ENCODE data around the gene CTAGE8. TPM values are rescaled to one million over a fixed set of nuclear protein-coding genes. Genes with fewer than 3 reads are reported as not detected.
"Not testable (repeated sequence)": the region's sequence is repeated elsewhere in the genome, so short reads cannot be mapped to it uniquely, and the experiment has no call there.

Gene CTAGE8
- polyA plus RNA-seq, 3 donors from 2014 or later: not detected

DNA sequence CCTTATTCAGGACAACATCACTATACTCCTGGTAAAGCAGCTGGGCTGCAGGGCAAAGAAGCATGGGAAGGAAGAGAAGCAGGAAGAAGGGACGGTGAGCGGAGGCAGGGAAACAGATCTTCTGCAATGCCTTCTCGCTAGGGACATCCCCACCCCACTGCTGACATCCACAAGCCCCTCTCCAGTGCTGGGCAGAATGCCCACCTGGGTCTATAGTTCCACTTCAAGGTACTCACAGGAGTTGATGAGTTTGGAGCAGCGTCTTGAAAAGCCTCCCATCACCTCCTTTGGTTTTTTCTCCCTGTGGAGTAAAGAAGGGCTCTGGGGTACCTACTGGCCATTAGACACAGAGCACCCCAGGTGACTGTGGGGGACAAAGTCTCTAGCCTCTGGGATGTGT, 13.4 kb upstream of the CTAGE8 start:
- H3K27me3 Mint-ChIP-seq (ENCODE audit: low read depth in 3 of 3); DNase-seq; H3K36me3 Mint-ChIP-seq; H3K27ac Mint-ChIP-seq; H3K9me3 Mint-ChIP-seq; H3K4me3 Mint-ChIP-seq; H3K4me1 Mint-ChIP-seq: not testable (repeated sequence)

DNA sequence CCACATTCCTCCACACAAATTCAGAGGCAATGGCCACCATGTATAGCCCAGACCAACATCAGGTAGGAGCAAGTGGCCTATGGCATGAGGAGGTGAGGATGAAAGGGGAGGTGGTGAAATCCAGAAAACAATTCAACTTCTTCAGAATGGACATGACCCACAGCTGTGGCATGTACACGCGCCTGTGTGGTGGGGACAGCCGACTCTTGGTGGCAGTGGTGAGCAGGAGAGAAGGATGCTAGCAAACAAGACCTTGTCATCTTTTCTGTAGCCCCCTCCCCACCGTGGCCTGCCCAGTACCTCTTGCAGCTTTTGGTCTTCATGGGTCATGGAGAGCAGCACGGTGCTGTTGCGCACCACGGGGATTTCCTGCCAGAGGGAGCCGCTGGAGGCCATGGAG, 12.9 kb upstream of the CTAGE8 start:
- not testable (repeated sequence) for H3K36me3 Mint-ChIP-seq; DNase-seq; H3K4me1 Mint-ChIP-seq; H3K9me3 Mint-ChIP-seq; H3K27me3 Mint-ChIP-seq (ENCODE audit: low read depth in 3 of 3); H3K4me3 Mint-ChIP-seq; H3K27ac Mint-ChIP-seq

DNA sequence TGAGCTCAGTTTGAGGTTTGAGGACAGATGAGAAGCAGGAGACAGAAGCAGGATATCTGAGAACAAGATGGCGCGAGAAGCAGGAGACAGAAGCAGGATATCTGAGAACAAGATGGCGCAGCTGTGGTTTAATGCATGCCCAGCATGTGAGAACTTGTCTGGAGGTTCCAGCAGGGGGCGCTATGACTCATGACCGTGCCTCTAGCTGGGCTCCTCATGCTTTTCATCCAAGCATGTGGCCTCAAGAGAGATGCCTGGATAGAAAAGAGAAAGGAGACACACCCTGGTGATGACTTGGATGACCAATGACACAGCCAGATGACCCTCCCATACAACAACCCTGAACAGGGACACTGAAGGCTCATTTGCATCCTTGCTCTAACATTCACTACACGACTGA, 10.9 kb upstream of the CTAGE8 start:
- H3K9me3 Mint-ChIP-seq; DNase-seq; H3K27ac Mint-ChIP-seq; H3K4me1 Mint-ChIP-seq; H3K27me3 Mint-ChIP-seq (ENCODE audit: low read depth in 3 of 3); H3K4me3 Mint-ChIP-seq; H3K36me3 Mint-ChIP-seq: not testable (repeated sequence)

DNA sequence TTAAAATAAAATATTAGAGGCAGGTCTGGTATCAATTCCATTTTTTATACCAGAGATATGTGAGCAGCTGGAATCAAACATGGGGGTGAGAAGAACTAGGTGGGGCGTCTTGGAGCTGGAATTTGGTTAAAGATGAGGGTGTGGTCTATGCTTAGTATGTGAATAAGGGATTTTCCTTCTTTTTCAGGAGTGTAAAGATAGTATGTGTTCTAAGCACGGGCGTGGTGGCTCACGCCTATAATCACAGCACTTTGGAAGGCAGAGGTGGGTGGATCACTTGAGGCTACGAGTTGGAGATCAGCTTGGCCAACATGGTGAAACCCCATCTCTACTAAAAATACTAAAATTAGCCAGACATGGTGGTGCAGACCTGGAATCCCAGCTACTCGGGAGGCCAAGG, 6.2 kb upstream of the CTAGE8 start:
- H3K9me3 Mint-ChIP-seq; DNase-seq; H3K36me3 Mint-ChIP-seq; H3K27ac Mint-ChIP-seq; H3K4me3 Mint-ChIP-seq; H3K27me3 Mint-ChIP-seq (ENCODE audit: low read depth in 3 of 3); H3K4me1 Mint-ChIP-seq: not testable (repeated sequence)

DNA sequence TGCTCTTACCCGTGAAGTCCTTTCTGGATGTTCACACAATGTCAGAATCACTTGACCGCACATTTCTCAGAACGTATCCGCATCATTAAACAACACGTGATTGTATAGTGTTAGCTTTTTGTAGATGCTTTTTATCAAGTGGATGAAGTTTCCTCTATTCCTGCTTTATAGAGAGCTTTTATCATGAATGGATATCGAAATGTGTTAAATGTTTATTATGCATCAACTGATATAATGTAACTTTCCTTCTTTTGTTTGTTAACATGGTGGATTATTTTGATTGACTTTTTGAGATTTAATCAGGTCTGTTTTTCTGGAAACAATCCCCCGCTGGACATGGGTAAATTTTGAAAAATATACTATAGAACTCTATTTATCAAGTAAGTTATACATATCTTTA, 4.4 kb downstream of the CTAGE8 start, which contains the start of gene OR2A7:
TSS of gene OR2A7 (minus strand) at position 101 of the 400 bp plus-strand sequence. CDS start 5,164 bp downstream, outside the sequence.
- H3K27me3 Mint-ChIP-seq (ENCODE audit: low read depth in 3 of 3); DNase-seq: not testable (repeated sequence)

DNA sequence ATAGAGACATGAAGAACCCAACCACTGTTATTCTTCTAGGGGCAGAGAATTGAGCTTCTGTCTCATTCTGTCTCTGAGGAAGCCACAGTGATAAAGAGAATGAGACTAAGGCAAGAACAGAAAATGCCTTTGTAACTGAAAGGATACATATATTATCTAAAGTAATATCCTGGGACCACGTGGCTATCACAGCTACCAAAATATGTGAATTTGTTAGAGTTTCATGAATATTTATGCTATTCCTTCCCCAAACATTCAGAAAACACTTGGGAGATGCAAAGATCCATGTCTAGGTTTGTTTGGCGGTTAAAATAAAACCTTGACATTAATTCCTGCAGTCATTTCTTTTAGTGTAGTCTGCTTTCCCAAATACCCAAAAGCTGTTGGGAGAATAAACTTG, 7.0 kb downstream of the CTAGE8 start:
- not testable (repeated sequence) for H3K4me3 Mint-ChIP-seq; H3K9me3 Mint-ChIP-seq; H3K27me3 Mint-ChIP-seq (ENCODE audit: low read depth in 3 of 3); DNase-seq; H3K4me1 Mint-ChIP-seq; H3K36me3 Mint-ChIP-seq; H3K27ac Mint-ChIP-seq

More for the DNA sequence above, 4.4 kb downstream of the CTAGE8 start, which contains the start of gene OR2A7:
- H3K4me1 Mint-ChIP-seq, H3K4me3 Mint-ChIP-seq, H3K36me3 Mint-ChIP-seq, H3K9me3 Mint-ChIP-seq, H3K27ac Mint-ChIP-seq: not testable (repeated sequence)

DNA sequence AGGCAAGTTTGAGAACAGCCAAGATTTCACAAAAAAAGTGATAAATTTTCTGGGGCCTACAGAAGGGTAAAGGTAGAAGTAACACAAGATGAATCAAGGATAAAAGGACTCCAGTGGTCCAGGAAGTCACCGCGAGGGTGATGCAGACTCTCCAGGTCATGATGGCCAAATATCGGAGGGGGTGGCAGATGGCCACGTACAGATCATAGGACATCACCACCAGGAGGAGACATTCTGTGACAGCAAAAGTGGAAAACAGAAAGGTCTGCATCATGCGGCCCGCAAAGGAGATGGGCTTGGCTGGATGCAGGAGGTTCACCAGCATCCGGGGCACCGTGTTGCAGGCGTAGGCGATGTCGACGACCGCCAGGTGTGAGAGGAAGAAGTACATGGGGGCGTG, 10.0 kb downstream of the CTAGE8 start:
- not testable (repeated sequence) for H3K27ac Mint-ChIP-seq; H3K9me3 Mint-ChIP-seq; H3K4me3 Mint-ChIP-seq; DNase-seq; H3K4me1 Mint-ChIP-seq; H3K36me3 Mint-ChIP-seq; H3K27me3 Mint-ChIP-seq (ENCODE audit: low read depth in 3 of 3)

DNA sequence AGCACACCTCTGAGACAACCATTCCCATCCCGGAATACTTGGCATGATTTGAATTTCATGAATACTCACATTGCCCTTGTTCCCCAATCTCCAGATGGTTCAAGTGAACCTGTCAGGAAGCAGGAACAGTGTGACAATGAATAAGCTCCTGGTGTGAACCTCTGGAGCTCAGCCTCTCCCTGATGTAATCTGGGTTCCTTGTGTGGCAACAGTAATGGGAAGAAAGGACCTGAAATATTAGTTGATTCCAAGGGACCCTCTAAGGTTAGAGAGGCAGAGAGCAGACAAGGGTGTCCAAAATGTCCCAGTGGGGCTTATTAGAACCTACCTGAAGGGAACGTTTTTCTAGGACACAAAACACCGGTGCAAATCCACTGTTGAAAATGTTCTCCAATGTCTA, 13.0 kb downstream of the CTAGE8 start:
- Mint-ChIP-seq H3K4me3 (no peak overlapping the region), H3K9me3 (no peaks in the 10 kb centered on the region), H3K36me3 (no peaks in the 10 kb centered on the region), H3K4me1 (no peaks in the 10 kb centered on the region), H3K27me3 (ENCODE audit: low read depth in 3 of 3) (peaks cover 0 to 2% (median 0%) of the 10 kb centered on the region in 3 donors), H3K27ac (no peak overlapping the region)
- DNase-seq: no peak

DNA sequence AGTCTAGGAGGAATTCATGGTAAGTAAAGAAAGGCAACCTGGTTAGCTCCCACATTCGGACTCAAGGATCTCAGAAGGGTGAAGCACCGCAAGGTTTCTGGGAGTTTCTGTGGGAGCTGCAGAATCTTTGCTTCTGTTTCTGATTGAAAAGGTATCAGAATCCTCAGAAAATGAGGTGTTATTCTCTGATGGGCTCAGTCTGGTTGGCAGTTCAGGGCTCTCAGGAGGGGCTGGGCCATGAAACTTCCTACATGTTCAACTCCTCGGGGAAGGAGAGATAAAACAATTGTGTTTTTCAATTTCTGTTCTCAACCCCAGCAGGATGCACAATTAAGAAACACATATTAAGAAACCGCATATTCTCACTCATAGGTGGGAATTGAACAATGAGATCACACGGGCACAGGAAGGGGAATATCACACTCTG, 13.6 kb downstream of the CTAGE8 start:
- Mint-ChIP-seq H3K36me3 (no peaks in the 10 kb centered on the region), H3K9me3 (no peaks in the 10 kb centered on the region), H3K27ac (no peak overlapping the region), H3K27me3 (ENCODE audit: low read depth in 3 of 3) (peaks cover 0 to 2% (median 0%) of the 10 kb centered on the region in 3 donors), H3K4me1 (no peaks in the 10 kb centered on the region), H3K4me3 (no peak overlapping the region)
- DNase-seq: no peak

DNA sequence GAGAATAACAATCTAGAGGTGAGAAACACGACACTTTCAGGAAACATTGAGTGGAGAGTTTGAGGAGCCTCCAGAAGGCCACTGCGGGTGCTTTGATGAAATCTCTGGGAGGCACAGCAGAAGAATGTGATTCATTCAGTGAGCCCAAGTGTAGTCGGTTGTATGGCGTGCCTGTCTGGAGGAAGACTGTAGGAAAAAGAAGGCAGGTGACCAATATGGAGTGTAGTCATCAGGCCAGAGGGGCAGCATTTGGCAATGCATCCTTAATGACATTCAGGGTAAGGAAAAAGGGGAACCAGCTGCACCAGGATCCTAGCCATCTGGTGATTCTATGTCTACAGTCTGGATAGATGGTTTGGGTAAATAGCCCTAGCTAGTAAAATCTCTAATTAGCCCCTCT, 16.8 kb downstream of the CTAGE8 start:
- not testable (repeated sequence) for H3K4me3 Mint-ChIP-seq; H3K4me1 Mint-ChIP-seq; H3K27ac Mint-ChIP-seq; DNase-seq; H3K9me3 Mint-ChIP-seq; H3K36me3 Mint-ChIP-seq; H3K27me3 Mint-ChIP-seq (ENCODE audit: low read depth in 3 of 3)

DNA sequence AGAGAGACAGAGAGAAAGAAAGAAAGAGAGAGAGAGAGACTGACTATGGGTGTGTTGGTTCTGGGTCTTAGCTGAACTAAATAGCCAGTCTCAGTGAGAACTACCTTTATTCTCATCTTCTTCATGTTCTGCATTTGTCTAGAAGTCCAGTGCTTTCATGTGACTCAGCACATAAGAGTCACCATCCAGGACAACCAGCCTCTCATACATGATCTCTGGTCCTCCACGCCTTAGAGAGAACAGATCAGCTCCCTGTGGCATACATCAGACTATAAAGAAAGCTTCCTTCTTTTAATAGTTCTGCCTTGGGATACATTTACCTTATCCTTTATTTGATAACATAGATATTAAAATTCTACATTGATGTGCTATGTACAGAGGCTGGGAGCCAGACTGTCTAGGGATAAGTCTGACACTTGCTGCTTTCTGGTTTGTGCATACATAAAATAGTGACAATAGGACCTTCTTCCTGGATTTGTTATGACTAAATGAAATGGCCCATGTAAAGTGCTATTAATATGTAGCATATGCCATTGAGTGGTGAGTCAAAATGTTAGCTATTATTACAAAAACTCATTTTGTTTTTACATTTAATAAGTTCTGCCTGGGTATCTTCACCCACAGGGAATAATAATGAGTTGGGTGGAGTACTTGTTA, 21.3 kb downstream of the CTAGE8 start:
- H3K27ac Mint-ChIP-seq; H3K27me3 Mint-ChIP-seq (ENCODE audit: low read depth in 3 of 3); H3K4me1 Mint-ChIP-seq; H3K4me3 Mint-ChIP-seq; H3K36me3 Mint-ChIP-seq; H3K9me3 Mint-ChIP-seq; DNase-seq: not testable (repeated sequence)

DNA sequence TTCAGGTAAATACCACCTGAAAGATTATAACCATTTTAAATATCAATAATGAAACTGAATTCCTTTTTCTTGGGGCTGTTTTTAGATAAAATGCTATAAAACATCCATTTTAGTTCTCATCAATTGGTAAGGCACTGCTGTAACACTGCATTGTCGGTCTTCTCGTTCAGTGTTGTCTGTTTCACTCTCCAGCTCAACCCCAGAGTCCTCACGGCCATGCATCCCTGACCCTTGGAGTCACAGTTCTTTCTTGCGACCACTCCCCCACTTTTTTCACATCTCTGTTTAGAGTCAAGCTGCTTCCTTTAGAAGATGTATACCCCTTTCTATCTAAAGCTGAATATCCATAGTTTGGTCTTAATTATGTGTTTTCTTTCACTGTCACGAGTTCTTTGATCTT, 22.1 kb downstream of the CTAGE8 start:
- not testable (repeated sequence) for H3K27ac Mint-ChIP-seq; H3K27me3 Mint-ChIP-seq (ENCODE audit: low read depth in 3 of 3); DNase-seq; H3K4me3 Mint-ChIP-seq; H3K9me3 Mint-ChIP-seq; H3K36me3 Mint-ChIP-seq; H3K4me1 Mint-ChIP-seq

DNA sequence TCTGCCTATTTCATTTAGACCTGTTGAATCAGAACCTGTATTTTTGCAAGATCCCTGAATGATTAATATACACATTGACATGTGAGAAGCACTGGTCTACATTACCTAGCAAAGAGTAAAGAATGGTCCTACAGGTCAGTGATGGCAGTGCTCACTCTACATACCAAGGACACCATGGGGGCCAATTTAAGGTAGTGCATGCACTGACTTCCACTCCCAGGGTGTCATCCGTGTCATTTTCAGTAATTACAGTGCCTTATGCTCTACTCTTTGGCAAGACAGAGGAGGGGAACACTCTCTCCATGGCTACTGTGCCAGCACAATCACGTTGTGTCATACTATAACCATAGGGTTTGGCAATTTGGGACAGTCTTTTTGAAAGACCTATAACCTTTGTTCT, 23.7 kb downstream of the CTAGE8 start:
- DNase-seq; H3K9me3 Mint-ChIP-seq; H3K4me3 Mint-ChIP-seq; H3K36me3 Mint-ChIP-seq; H3K27ac Mint-ChIP-seq; H3K4me1 Mint-ChIP-seq; H3K27me3 Mint-ChIP-seq (ENCODE audit: low read depth in 3 of 3): not testable (repeated sequence)

DNA sequence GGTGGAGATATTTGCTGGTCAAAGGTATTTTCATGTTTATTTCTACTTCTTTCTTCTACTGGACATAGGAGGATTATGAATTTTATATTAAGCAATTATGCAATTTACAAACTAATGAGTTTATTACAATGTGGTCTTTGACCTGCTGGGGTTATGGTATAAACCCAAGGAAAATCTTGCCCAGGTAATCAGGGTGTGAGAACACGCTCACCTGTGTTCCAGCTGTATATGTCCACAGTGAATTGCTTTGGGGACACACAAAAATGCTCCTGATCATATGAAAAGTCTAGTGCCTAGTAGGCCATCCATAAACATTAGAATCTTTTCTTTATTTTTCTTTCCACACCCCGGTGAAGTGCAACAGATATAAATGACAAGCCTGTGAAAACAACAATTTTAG, 29.7 kb downstream of the CTAGE8 start, which contains the start of gene OR2A42:
TSS of gene OR2A42 (minus strand) at position 241 of the 400 bp plus-strand sequence. CDS start 6,762 bp downstream, outside the sequence.
- not testable (repeated sequence) for H3K4me1 Mint-ChIP-seq, H3K36me3 Mint-ChIP-seq, H3K27ac Mint-ChIP-seq

DNA sequence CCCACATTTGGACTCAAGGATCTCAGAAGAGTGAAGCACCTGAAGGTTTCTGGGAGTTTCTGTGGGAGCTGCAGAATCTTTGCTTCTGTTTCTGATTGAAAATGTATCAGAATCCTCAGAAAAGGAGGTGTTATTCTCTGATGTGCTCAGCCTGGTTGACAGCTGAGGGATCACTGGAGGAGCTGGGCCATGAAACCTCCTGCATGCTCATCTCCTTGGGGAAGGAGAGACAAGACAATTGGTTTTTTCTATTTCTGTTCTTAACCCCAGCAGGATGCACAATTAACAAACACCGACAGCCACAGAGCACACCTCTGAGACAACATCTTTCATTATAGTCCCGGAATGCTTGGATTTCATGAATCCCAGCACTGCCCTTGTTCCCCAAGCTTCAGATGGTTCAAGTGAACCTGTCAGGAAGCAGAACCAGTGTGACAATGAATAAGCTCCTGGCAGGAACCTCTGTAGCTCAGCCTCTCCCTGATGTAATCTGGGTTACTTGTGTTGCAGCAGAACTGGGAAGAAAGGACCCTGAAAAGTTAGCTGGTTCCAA, 30.5 kb downstream of the CTAGE8 start:
- H3K9me3 Mint-ChIP-seq; H3K27me3 Mint-ChIP-seq (ENCODE audit: low read depth in 3 of 3); H3K27ac Mint-ChIP-seq; H3K4me1 Mint-ChIP-seq; H3K36me3 Mint-ChIP-seq; DNase-seq; H3K4me3 Mint-ChIP-seq: not testable (repeated sequence)

More for the DNA sequence above, 29.7 kb downstream of the CTAGE8 start, which contains the start of gene OR2A42:
- not testable (repeated sequence) for H3K4me3 Mint-ChIP-seq; DNase-seq; H3K27me3 Mint-ChIP-seq (ENCODE audit: low read depth in 3 of 3); H3K9me3 Mint-ChIP-seq
